ENCODE measurements around the gene CUL3.
"Not testable (repeated sequence)": the region's sequence is repeated elsewhere in the genome, so short reads cannot be mapped to it uniquely, and the experiment has no call there.

The CUL3 gene

GRCh38 chr2:224538561-224539138, 46.5 kb downstream of the CUL3 start:
- DNase-seq (ENCODE audit: low read depth): no peak

GRCh38 chr2:224532931-224533330, 52.2 kb downstream of the CUL3 start:
- DNase-seq (ENCODE audit: low read depth): no peak

GRCh38 chr2:224532441-224532840, 52.7 kb downstream of the CUL3 start:
- DNase-seq (ENCODE audit: low read depth): no peak

- no peak for DNase-seq (ENCODE audit: low read depth)
These were observed 57.0 kb downstream of the CUL3 start for GRCh38 chr2:224528171-224528570.

GRCh38 chr2:224525774-224526173, 59.4 kb downstream of the CUL3 start:
- no peak for DNase-seq (ENCODE audit: low read depth)

- no peak for DNase-seq (ENCODE audit: low read depth)
These were observed 60.5 kb downstream of the CUL3 start for GRCh38 chr2:224524657-224525056.

GRCh38 chr2:224523626-224524577, 61.3 kb downstream of the CUL3 start:
- no peak for DNase-seq (ENCODE audit: low read depth)

- not testable (repeated sequence) for DNase-seq (ENCODE audit: low read depth)
These were observed 62.7 kb downstream of the CUL3 start for GRCh38 chr2:224522483-224522882.

GRCh38 chr2:224520064-224520463, 65.1 kb downstream of the CUL3 start:
- DNase-seq (ENCODE audit: low read depth): peak; percentile 1

- DNase-seq (ENCODE audit: low read depth): no peak
These were observed 66.2 kb downstream of the CUL3 start for GRCh38 chr2:224518806-224519580.

GRCh38 chr2:224517963-224518362, 67.2 kb downstream of the CUL3 start:
- no peak for DNase-seq (ENCODE audit: low read depth)

GRCh38 chr2:224516393-224516792, 68.8 kb downstream of the CUL3 start:
- DNase-seq (ENCODE audit: low read depth): not testable (repeated sequence)

GRCh38 chr2:224513991-224514390, 71.2 kb downstream of the CUL3 start:
- DNase-seq (ENCODE audit: low read depth): no peak

GRCh38 chr2:224507789-224508188, 77.4 kb downstream of the CUL3 start:
- no peak for DNase-seq (ENCODE audit: low read depth)

- no peak for DNase-seq (ENCODE audit: low read depth)
These were observed 78.7 kb downstream of the CUL3 start for GRCh38 chr2:224506494-224506893.

GRCh38 chr2:224498991-224499390, 86.2 kb downstream of the CUL3 start:
- DNase-seq (ENCODE audit: low read depth): no peak

GRCh38 chr2:224492531-224492930, 92.6 kb downstream of the CUL3 start:
- DNase-seq (ENCODE audit: low read depth): no peak

GRCh38 chr2:224487940-224488339, 97.2 kb downstream of the CUL3 start:
- DNase-seq (ENCODE audit: low read depth): not testable (repeated sequence)

- not testable (repeated sequence) for DNase-seq (ENCODE audit: low read depth)
These were observed 99.8 kb downstream of the CUL3 start for GRCh38 chr2:224485081-224486014.

GRCh38 chr2:224479826-224480225, 105.3 kb downstream of the CUL3 start:
- DNase-seq (ENCODE audit: low read depth): no peak

- DNase-seq (ENCODE audit: low read depth): no peak
These were observed 112.3 kb downstream of the CUL3 start for GRCh38 chr2:224472827-224473226.

All from T-helper 22 cell (primary cell).